ENCODE results near the gene TMEM125. TPM values are rescaled to one million over a fixed set of nuclear protein-coding genes. Genes with fewer than 3 reads are reported as not detected.

TMEM125 gene
- polyA plus RNA-seq, 1 experiment, result 0.17 TPM

GRCh38 chr1:43233631-43234030 lies 36.2 kb upstream of the TMEM125 start:
- Histone ChIP-seq H3K27me3 (ENCODE audit: control insufficient read depth, insufficient read depth, low read length) (no peaks in the 10 kb centered on the region), H3K36me3 (ENCODE audit: control insufficient read depth, insufficient read depth, low read length) (no peaks in the 10 kb centered on the region), H3K4me3 (ENCODE audit: low read depth, low read length) (no peak overlapping the region)
- no peak for DNase-seq (ENCODE audit: low read depth)
- TF ChIP-seq CTCF (IDR thresholded peaks at IDR 0.05; ENCODE audit: insufficient read depth, low read depth, low read length), result no peak
- ChIA-PET POLR2A (interaction anchor here (0.6 kb wide), 1 partner anchor 124 kb away, joined by 3 read pairs; no protein-coding TSS in a partner anchor), CTCF (interaction anchor here (1.4 kb wide), 1 partner anchor 125 kb away, joined by 8 read pairs; the partner anchor contains the start of gene CDC20)

- H3K27me3 ChIP-seq (ENCODE audit: control insufficient read depth, insufficient read depth, low read length), result no peaks in the 10 kb centered on the region
- H3K36me3 ChIP-seq (ENCODE audit: control insufficient read depth, insufficient read depth, low read length), result no peaks in the 10 kb centered on the region
- no peak for TF ChIP-seq CTCF (IDR thresholded peaks at IDR 0.05; ENCODE audit: insufficient read depth, low read depth, low read length)
- CTCF ChIA-PET, result interaction anchor here (1.4 kb wide), 1 partner anchor 124 kb away, joined by 8 read pairs; the partner anchor contains the start of gene CDC20
- H3K4me3 ChIP-seq (ENCODE audit: low read depth, low read length), result no peak overlapping the region
- POLR2A ChIA-PET, result no interaction called here
- DNase-seq (ENCODE audit: low read depth), result no peak
Measured at GRCh38 chr1:43234267-43234666, 35.5 kb upstream of the TMEM125 start.

GRCh38 chr1:43235040-43235439 lies 34.7 kb upstream of the TMEM125 start:
- ChIA-PET CTCF (interaction anchor here (1.4 kb wide), 1 partner anchor 123 kb away, joined by 8 read pairs; the partner anchor contains the start of gene CDC20), POLR2A (no interaction called here)

GRCh38 chr1:43235451-43236121 lies 34.2 kb upstream of the TMEM125 start:
- Histone ChIP-seq H3K27me3 (ENCODE audit: control insufficient read depth, insufficient read depth, low read length) (no peaks in the 10 kb centered on the region), H3K4me3 (ENCODE audit: low read depth, low read length) (no peak overlapping the region), H3K36me3 (ENCODE audit: control insufficient read depth, insufficient read depth, low read length) (no peaks in the 10 kb centered on the region)
- ChIA-PET POLR2A (no interaction called here), CTCF (no interaction called here)
- no peak for DNase-seq (ENCODE audit: low read depth)
- TF ChIP-seq CTCF (IDR thresholded peaks at IDR 0.05; ENCODE audit: insufficient read depth, low read depth, low read length), result no peak

More at GRCh38 chr1:43235040-43235439, 34.7 kb upstream of the TMEM125 start:
- H3K27me3 ChIP-seq (ENCODE audit: control insufficient read depth, insufficient read depth, low read length), result no peaks in the 10 kb centered on the region
- H3K4me3 ChIP-seq (ENCODE audit: low read depth, low read length), result no peak overlapping the region
- TF ChIP-seq CTCF (IDR thresholded peaks at IDR 0.05; ENCODE audit: insufficient read depth, low read depth, low read length), result no peak
- no peak for DNase-seq (ENCODE audit: low read depth)
- H3K36me3 ChIP-seq (ENCODE audit: control insufficient read depth, insufficient read depth, low read length), result no peaks in the 10 kb centered on the region

- Histone ChIP-seq H3K36me3 (ENCODE audit: control insufficient read depth, insufficient read depth, low read length) (no peaks in the 10 kb centered on the region), H3K27me3 (ENCODE audit: control insufficient read depth, insufficient read depth, low read length) (no peaks in the 10 kb centered on the region), H3K4me3 (ENCODE audit: low read depth, low read length) (no peak overlapping the region)
- TF ChIP-seq CTCF (IDR thresholded peaks at IDR 0.05; ENCODE audit: insufficient read depth, low read depth, low read length), result no peak
- ChIA-PET CTCF (interaction anchor here (0.6 to 1.5 kb wide), 6 partner anchors 8 to 211 kb away, joined by 3 to 8 read pairs (median 3); no protein-coding TSS in a partner anchor), POLR2A (no interaction called here)
- no peak for DNase-seq (ENCODE audit: low read depth)
Measured at GRCh38 chr1:43237121-43237520, 32.7 kb upstream of the TMEM125 start.

Measured in BJ (cell line).